HEK293T (cell line): ENCODE measurements around the gene CELA3B.
"Not testable (repeated sequence)": the region's sequence is repeated elsewhere in the genome, so short reads cannot be mapped to it uniquely, and the experiment has no call there.

Source experiments
- ARNT ChIP-seq: fragments of 450-650 bp; IDR thresholded peaks from 2 replicates; pipeline ENCODE4 v1.6.1; 2017; ENCODE audit warnings: mild to moderate bottlenecking
- BHLHE40 ChIP-seq: fragments of 450-650 bp; IDR thresholded peaks from 2 replicates; pipeline ENCODE4 v1.6.1; 2016; ENCODE audit warnings: mild to moderate bottlenecking, moderate library complexity, borderline replicate concordance
- FOXK2 ChIP-seq: fragments of 450-650 bp; IDR thresholded peaks from 2 replicates; pipeline ENCODE4 v1.6.1; 2016; ENCODE audit warnings: mild to moderate bottlenecking
- HDGF ChIP-seq: fragments of 450-650 bp; IDR thresholded peaks from 2 replicates; pipeline ENCODE4 v1.6.1; 2017; ENCODE audit warnings: antibody characterized with exemption, borderline replicate concordance
- SP1 ChIP-seq: fragments of 450-650 bp; IDR thresholded peaks from 2 replicates; pipeline ENCODE4 v1.6.1; 2017
- TARDBP ChIP-seq: fragments of 450-650 bp; IDR thresholded peaks from 2 replicates; pipeline ENCODE4 v1.6.1; 2016
- TF ChIP-seq, protein P1 (sequence below): fragments of 450-650 bp; IDR thresholded peaks from 2 replicates; pipeline ENCODE4 v1.6.1; 2016

DNA sequence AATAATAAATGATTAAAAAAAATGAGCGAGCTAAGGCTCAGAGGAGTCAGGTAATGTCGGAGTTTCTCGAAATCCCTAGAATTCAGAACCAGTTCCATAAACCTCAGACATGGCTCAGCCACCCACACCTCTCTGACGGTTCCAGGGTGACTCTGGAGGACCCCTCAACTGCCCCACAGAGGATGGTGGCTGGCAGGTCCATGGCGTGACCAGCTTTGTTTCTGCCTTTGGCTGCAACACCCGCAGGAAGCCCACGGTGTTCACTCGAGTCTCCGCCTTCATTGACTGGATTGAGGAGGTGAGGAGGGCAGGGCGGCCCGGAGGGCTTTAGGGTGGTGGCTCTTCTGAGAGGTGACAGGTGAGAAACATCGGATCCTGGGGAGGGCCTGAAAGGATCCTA, 9.6 kb downstream of the CELA3B start:
- not testable (repeated sequence) for TF ChIP-seq TARDBP, FOXK2, ARNT, HDGF, BHLHE40, SP1
- TF ChIP-seq, protein P1, sequence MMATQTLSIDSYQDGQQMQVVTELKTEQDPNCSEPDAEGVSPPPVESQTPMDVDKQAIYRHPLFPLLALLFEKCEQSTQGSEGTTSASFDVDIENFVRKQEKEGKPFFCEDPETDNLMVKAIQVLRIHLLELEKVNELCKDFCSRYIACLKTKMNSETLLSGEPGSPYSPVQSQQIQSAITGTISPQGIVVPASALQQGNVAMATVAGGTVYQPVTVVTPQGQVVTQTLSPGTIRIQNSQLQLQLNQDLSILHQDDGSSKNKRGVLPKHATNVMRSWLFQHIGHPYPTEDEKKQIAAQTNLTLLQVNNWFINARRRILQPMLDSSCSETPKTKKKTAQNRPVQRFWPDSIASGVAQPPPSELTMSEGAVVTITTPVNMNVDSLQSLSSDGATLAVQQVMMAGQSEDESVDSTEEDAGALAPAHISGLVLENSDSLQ, result not testable (repeated sequence)
